A673 (cell line): ENCODE results near the gene PDGFD. TPM values are rescaled to one million over a fixed set of nuclear protein-coding genes. Genes with fewer than 3 reads are reported as not detected.

ENCODE experiments used
- BruUV-seq: library from RNA; stranded (reverse); fragments of 400-500 nt; replicated peaks from 2 replicates; lab custom pipeline; 2021; lab: Mats Ljungman, UMichigan
- CTCF ChIA-PET: fragments of 300-600 bp; sonication (Branson Sonifier 250); formaldehyde crosslinking; loops from one replicate; lab custom pipeline; 2022; ENCODE audit warnings: antibody characterized with exemption; lab: Charles Lee
- POLR2A ChIA-PET: fragments of 300-600 bp; sonication (Branson Sonifier 250); formaldehyde crosslinking; loops from one replicate; lab custom pipeline; 2022; ENCODE audit warnings: antibody characterized with exemption; ENCODE audit not compliant: low non-redundant PET; lab: Charles Lee
- DNase-seq: peaks from one replicate; pipeline ENCODE4 v3.0.0-alpha.2; 2015; ENCODE audit warnings: low spot score
- H3K27ac ChIP-seq: fragments of 200-600 bp; sonication (generic); 2 replicates; pipeline ENCODE4 v1.5.1; 2016; ENCODE audit warnings: mixed run types, low read depth, mild to moderate bottlenecking, mixed read lengths, antibody characterized with exemption, low read length; ENCODE audit not compliant: poor library complexity, severe bottlenecking
- H3K27me3 ChIP-seq: fragments of 200-600 bp; sonication (generic); replicated peaks from 2 replicates; pipeline ENCODE4 v1.6.1; 2017; ENCODE audit warnings: mixed run types, low read depth, mild to moderate bottlenecking, mixed read lengths, antibody characterized with exemption, low read length; ENCODE audit not compliant: insufficient read depth, poor library complexity
- H3K36me3 ChIP-seq: fragments of 200-600 bp; sonication (generic); 2 replicates; pipeline ENCODE4 v1.6.1; 2016; ENCODE audit warnings: mixed run types, mild to moderate bottlenecking, mixed read lengths, antibody characterized with exemption, low read length; ENCODE audit not compliant: insufficient read depth, poor library complexity, severe bottlenecking
- H3K4me1 ChIP-seq: fragments of 200-600 bp; sonication (generic); 2 replicates; pipeline ENCODE4 v1.6.1; 2017; ENCODE audit warnings: mixed run types, mild to moderate bottlenecking, mixed read lengths, antibody characterized with exemption, low read length; ENCODE audit not compliant: insufficient read depth, poor library complexity, severe bottlenecking
- H3K4me3 ChIP-seq: fragments of 200-600 bp; sonication (generic); 2 replicates; pipeline ENCODE4 v1.5.1; 2016; ENCODE audit warnings: low read depth, mixed run types, mild to moderate bottlenecking, mixed read lengths, low read length; ENCODE audit not compliant: poor library complexity, severe bottlenecking
- H3K9me3 ChIP-seq: fragments of 200-600 bp; sonication (generic); 2 replicates; pipeline ENCODE4 v1.6.1; 2016; ENCODE audit warnings: mixed run types, low read depth, mild to moderate bottlenecking, mixed read lengths, antibody characterized with exemption, low read length; ENCODE audit not compliant: poor library complexity, severe bottlenecking
- CTCF ChIP-seq: fragments of 300-800, 200-600 bp; sonication (generic); conservative IDR thresholded peaks from 2 replicates; pipeline ENCODE4 v1.5.1; 2017; ENCODE audit warnings: low read depth, mild to moderate bottlenecking, antibody characterized with exemption, low read length, moderate library complexity, mixed read lengths
- EZH2 ChIP-seq: fragments of 200-600 bp; sonication (generic); IDR thresholded peaks from 2 replicates; pipeline ENCODE4 v1.6.1; 2017; ENCODE audit warnings: borderline replicate concordance, low read depth, mild to moderate bottlenecking, mixed read lengths, antibody characterized with exemption, low read length; ENCODE audit not compliant: poor library complexity, severe bottlenecking
- intact Hi-C: fragments of 100-400 bp; cut with micrococcal nuclease; formaldehyde crosslinking; loops from one replicate; pipeline ENCODE4 v1.10.0; 2022; ENCODE audit not compliant: unreplicated experiment
- total RNA-seq: library from RNA; stranded (reverse); gene quantifications from 2 replicates; pipeline ENCODE4 v1.2.3, GENCODE V29; 2021

PDGFD gene
- total RNA-seq, 1 experiment from 2014 or later: 6.1 TPM

- Histone ChIP-seq H3K9me3 (no peaks in the 10 kb centered on the region), H3K27me3 (no peaks in the 10 kb centered on the region), H3K4me1 (no peaks in the 10 kb centered on the region), H3K36me3 (no peaks in the 10 kb centered on the region), H3K27ac (no peak overlapping the region), H3K4me3 (no peak overlapping the region)
- POLR2A ChIA-PET: no interaction called here
- TF ChIP-seq CTCF (no peak), EZH2 (no peak)
- intact Hi-C loops: no loop called here
- no peak for DNase-seq
- no TSS peak for BruUV-seq
- CTCF ChIA-PET: no interaction called here
Measured at GRCh38 chr11:104191124-104191523, 27.2 kb upstream of the PDGFD start.

- Histone ChIP-seq H3K27ac (no peak overlapping the region), H3K4me3 (no peak overlapping the region), H3K9me3 (no peaks in the 10 kb centered on the region), H3K36me3 (no peaks in the 10 kb centered on the region), H3K27me3 (no peaks in the 10 kb centered on the region), H3K4me1 (no peaks in the 10 kb centered on the region)
- no peak for TF ChIP-seq EZH2
- no peak for TF ChIP-seq CTCF
- CTCF ChIA-PET: no interaction called here
- POLR2A ChIA-PET: no interaction called here
- DNase-seq: no peak
- intact Hi-C loops: no loop called here
- BruUV-seq: no TSS peak
Measured at GRCh38 chr11:104183593-104183992, 19.6 kb upstream of the PDGFD start.

- Histone ChIP-seq H3K4me3 (no peak overlapping the region), H3K4me1 (no peaks in the 10 kb centered on the region), H3K27me3 (no peaks in the 10 kb centered on the region), H3K27ac (no peak overlapping the region), H3K9me3 (no peaks in the 10 kb centered on the region), H3K36me3 (no peaks in the 10 kb centered on the region)
- no TSS peak for BruUV-seq
- ChIA-PET POLR2A (no interaction called here), CTCF (no interaction called here)
- intact Hi-C loops: no loop called here
- TF ChIP-seq CTCF (no peak), EZH2 (no peak)
- DNase-seq: no peak
Measured at GRCh38 chr11:104175769-104176168, 11.8 kb upstream of the PDGFD start.
